ENCODE data around the gene CLK1. TPM values are rescaled to one million over a fixed set of nuclear protein-coding genes. Genes with fewer than 3 reads are reported as not detected.
A peak's percentile ranks its signal among the peaks of the same experiment; 100 is the strongest.

CLK1 gene
- total RNA-seq, 4 donors from 2014 or later, result 102 to 262 (median 191) TPM

DNA sequence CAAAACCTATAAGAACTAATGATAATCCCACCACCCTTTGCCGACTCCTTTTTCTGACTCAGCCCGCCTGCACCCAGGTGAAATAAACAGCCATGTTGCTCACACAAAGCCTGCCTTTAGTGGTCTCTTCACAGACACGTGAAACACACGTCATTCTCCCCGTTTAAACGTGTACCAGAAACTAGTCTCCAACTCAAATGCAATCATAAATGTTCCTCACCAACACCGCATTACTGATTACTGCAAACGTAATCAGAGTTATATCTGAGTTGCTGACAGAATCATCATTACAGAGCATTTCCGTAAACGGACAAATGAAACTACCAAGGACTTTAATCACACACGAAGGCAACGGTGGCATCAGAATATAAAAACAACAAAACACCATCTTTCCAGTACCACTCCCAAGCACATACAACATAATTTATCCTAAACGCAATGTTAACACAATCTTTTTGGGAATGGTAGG is 1.9 kb downstream of the CLK1 start:
- TF ChIP-seq, protein P1, sequence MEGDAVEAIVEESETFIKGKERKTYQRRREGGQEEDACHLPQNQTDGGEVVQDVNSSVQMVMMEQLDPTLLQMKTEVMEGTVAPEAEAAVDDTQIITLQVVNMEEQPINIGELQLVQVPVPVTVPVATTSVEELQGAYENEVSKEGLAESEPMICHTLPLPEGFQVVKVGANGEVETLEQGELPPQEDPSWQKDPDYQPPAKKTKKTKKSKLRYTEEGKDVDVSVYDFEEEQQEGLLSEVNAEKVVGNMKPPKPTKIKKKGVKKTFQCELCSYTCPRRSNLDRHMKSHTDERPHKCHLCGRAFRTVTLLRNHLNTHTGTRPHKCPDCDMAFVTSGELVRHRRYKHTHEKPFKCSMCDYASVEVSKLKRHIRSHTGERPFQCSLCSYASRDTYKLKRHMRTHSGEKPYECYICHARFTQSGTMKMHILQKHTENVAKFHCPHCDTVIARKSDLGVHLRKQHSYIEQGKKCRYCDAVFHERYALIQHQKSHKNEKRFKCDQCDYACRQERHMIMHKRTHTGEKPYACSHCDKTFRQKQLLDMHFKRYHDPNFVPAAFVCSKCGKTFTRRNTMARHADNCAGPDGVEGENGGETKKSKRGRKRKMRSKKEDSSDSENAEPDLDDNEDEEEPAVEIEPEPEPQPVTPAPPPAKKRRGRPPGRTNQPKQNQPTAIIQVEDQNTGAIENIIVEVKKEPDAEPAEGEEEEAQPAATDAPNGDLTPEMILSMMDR (IDR thresholded peaks at IDR 0.05), result no peak
- peak in 1 of 2 donors; percentile 67 for TF ChIP-seq POLR2A (IDR thresholded peaks at IDR 0.05)
- 0% methylated on average over 13 of the region's 13 CpGs for WGBS, 2 donors
- Histone ChIP-seq H3K27me3 (no peaks in the 10 kb centered on the region), H3K9me3 (no peaks in the 10 kb centered on the region), H3K4me3 (replicated peaks in 1 of 3) (peak overlapping the region; percentile 77 to 90 (median 78)), H3K4me1 (peaks cover 23 to 33% of the 10 kb centered on the region in 2 donors), H3K27ac (peak overlapping the region; percentile 100), H3K36me3 (peaks cover 22 to 28% of the 10 kb centered on the region in 2 donors)
- peak; percentile 22 to 35 for DNase-seq
- intact Hi-C loops (cut with DNase I), result loop anchor here (5.0 kb wide), 1 partner anchor 50 kb away; the partner anchor contains the start of gene BZW1

DNA sequence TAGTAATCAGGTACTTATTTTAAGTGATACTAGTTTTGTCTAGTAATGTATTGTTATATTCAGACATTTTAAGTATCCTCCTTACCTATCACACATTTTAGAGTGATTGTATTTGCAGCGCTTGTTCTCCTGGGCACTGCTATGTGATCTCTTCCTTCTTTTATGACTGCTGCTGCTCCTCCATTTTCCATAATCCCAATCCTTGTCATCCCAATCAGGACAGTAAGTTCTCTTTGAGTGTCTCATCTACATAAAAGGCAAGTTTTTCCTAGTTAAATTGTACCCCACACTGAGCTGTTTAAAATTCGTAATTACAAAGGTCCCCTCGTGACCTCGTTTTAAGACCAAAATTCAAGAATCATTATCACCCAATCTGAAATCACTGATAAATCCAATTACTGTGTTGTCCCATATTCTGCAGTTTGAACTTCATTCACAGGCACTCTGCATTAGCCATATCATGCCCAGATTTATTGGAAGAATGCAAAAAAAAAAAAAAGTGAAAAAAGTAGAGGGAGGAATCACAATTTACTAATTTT is 2.8 kb downstream of the CLK1 start:
- Histone ChIP-seq H3K27ac (peak overlapping the region; percentile 100), H3K9me3 (no peaks in the 10 kb centered on the region), H3K27me3 (no peaks in the 10 kb centered on the region), H3K4me1 (peaks cover 23 to 35% of the 10 kb centered on the region in 2 donors), H3K36me3 (peaks cover 31 to 37% of the 10 kb centered on the region in 2 donors), H3K4me3 (replicated peaks in 1 of 3) (peak overlapping the region in 2 of 3 donors; percentile 78 to 90)
- WGBS, 2 donors, result 17 to 20% methylated on average over 4 of the region's 4 CpGs
- no peak for DNase-seq
- intact Hi-C loops (cut with DNase I), result loop anchor here (5.0 kb wide), 1 partner anchor 49 kb away; the partner anchor contains the start of gene BZW1
- TF ChIP-seq, protein P1 (IDR thresholded peaks at IDR 0.05), result no peak
- TF ChIP-seq POLR2A (IDR thresholded peaks at IDR 0.05), result no peak

- H3K36me3 ChIP-seq, result peaks cover 45 to 51% of the 10 kb centered on the region in 2 donors
- TF ChIP-seq, protein P1 (IDR thresholded peaks at IDR 0.05), result no peak
- TF ChIP-seq POLR2A (IDR thresholded peaks at IDR 0.05), result no peak
- 47 to 56% methylated on average over 12 of the region's 12 CpGs for WGBS, 2 donors
- no peaks in the 10 kb centered on the region for H3K9me3 ChIP-seq
- DNase-seq, result no peak
- H3K27me3 ChIP-seq, result no peaks in the 10 kb centered on the region
- H3K4me3 ChIP-seq (replicated peaks in 1 of 3), result peak overlapping the region in 1 of 3 donors; percentile 90
- peaks cover 23 to 30% of the 10 kb centered on the region in 2 donors for H3K4me1 ChIP-seq
- peak overlapping the region in 2 of 3 donors; percentile 50 to 100 for H3K27ac ChIP-seq
- intact Hi-C loops (cut with DNase I), result loop anchor here (5.0 kb wide), 1 partner anchor 48 kb away; the partner anchor contains the start of gene BZW1
Observed at GRCh38 chr2:200860092-200860795, 4.2 kb downstream of the CLK1 start.

DNA sequence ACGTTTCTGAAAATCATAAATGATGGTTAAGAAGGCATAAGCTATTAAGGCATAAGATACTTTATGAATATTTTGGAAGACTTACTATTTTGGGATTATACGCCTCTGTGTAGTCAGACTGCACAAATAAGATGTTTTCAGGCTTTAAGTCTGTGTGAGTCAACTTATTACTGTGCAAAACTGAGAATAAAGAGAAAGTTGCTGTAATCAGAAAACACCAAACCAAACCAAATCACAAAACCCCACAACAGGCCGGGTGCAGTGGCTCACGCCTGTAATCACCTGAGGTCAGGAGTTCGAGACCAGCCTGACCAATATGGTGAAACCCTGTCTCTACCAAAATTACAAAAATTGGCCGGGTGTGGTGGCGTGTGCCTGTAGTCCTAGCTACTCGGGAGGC is 7.7 kb downstream of the CLK1 start:
- WGBS, 2 donors, result 89 to 91% methylated on average over 8 of the region's 8 CpGs
- TF ChIP-seq, protein P1 (IDR thresholded peaks at IDR 0.05), result no peak
- no peak for TF ChIP-seq POLR2A (IDR thresholded peaks at IDR 0.05)
- intact Hi-C loops (cut with DNase I), result no loop called here
- DNase-seq, result no peak
- Histone ChIP-seq H3K4me3 (replicated peaks in 1 of 3) (no peak overlapping the region), H3K27ac (no peak overlapping the region), H3K4me1 (peaks cover 23 to 30% of the 10 kb centered on the region in 2 donors), H3K9me3 (no peaks in the 10 kb centered on the region), H3K36me3 (peaks cover 80 to 82% of the 10 kb centered on the region in 2 donors), H3K27me3 (no peaks in the 10 kb centered on the region)

- Histone ChIP-seq H3K27ac (no peak overlapping the region), H3K9me3 (no peaks in the 10 kb centered on the region), H3K36me3 (peaks cover 73 to 74% of the 10 kb centered on the region in 2 donors), H3K27me3 (no peaks in the 10 kb centered on the region), H3K4me3 (replicated peaks in 1 of 3) (no peak overlapping the region), H3K4me1 (peaks cover 0 to 3% of the 10 kb centered on the region in 2 donors)
- intact Hi-C loops (cut with DNase I), result no loop called here
- WGBS, 2 donors, result 97 to 100% methylated on average over 2 of the region's 2 CpGs
- TF ChIP-seq, protein P1 (IDR thresholded peaks at IDR 0.05), result no peak
- no peak for TF ChIP-seq POLR2A (IDR thresholded peaks at IDR 0.05)
- DNase-seq, result no peak
Observed at GRCh38 chr2:200852605-200853004, 11.9 kb downstream of the CLK1 start.
